Keratinocyte (primary cell): ENCODE results near the gene REL. TPM values are rescaled to one million over a fixed set of nuclear protein-coding genes. Genes with fewer than 3 reads are reported as not detected.

Experiments
- DNase-seq: peaks from one replicate; pipeline ENCODE4 v3.0.0-alpha.2; 2011; ENCODE audit warnings: low read depth, missing footprints, low spot score
- FAIRE-seq: peaks from 2 replicates; lab custom pipeline; 2011; peaks lifted over from hg19 to GRCh38; lab: Jason Lieb, UNC
- H2AFZ ChIP-seq: 2 replicates; pipeline ENCODE4 v1.6.0; 2012; ENCODE audit warnings: low read length, control low read depth, inconsistent platforms; ENCODE audit not compliant: control insufficient read depth
- H3K27ac ChIP-seq: 2 replicates; pipeline ENCODE4 v1.5.1; 2011; ENCODE audit warnings: low read length; ENCODE audit not compliant: control insufficient read depth, insufficient read depth
- H3K27me3 ChIP-seq: 3 replicates; pipeline ENCODE4 v1.6.0; 2011; ENCODE audit warnings: low read length; ENCODE audit not compliant: control insufficient read depth, insufficient read depth; ENCODE audit errors: extremely low read depth
- H3K36me3 ChIP-seq, 2 experiments: 2 replicates in 1 of 2; 3 replicates in 1 of 2; pipeline ENCODE4 v1.5.1; 2011; ENCODE audit warnings: low read length in 2 of 2, mild to moderate bottlenecking in 1 of 2; ENCODE audit not compliant: control insufficient read depth in 2 of 2, insufficient read depth in 2 of 2; ENCODE audit errors: extremely low read depth in 1 of 2
- H3K4me1 ChIP-seq: 3 replicates; pipeline ENCODE4 v1.5.1; 2011; ENCODE audit warnings: low read length; ENCODE audit not compliant: control insufficient read depth, insufficient read depth; ENCODE audit errors: extremely low read depth
- H3K4me2 ChIP-seq: 3 replicates; pipeline ENCODE4 v1.6.0; 2011; ENCODE audit warnings: low read depth, low read length; ENCODE audit not compliant: control insufficient read depth, insufficient read depth; ENCODE audit errors: extremely low read depth
- H3K4me3 ChIP-seq, 3 experiments: fragments of 200-600 bp in 1 of 3; sonication (generic) in 1 of 3; 2 replicates in 2 of 3; 3 replicates in 1 of 3; pipeline ENCODE4 v1.5.1; 2011 to 2016; ENCODE audit warnings: low read length in 3 of 3, mild to moderate bottlenecking in 3 of 3, control low read depth in 2 of 3, inconsistent platforms in 1 of 3, low read depth in 1 of 3, mixed read lengths in 1 of 3, mixed run types in 1 of 3, moderate library complexity in 1 of 3; ENCODE audit not compliant: control insufficient read depth in 2 of 3, insufficient read depth in 2 of 3; ENCODE audit errors: extremely low read depth in 1 of 3
- H3K79me2 ChIP-seq: 2 replicates; pipeline ENCODE4 v1.6.0; 2012; ENCODE audit warnings: low read length; ENCODE audit not compliant: control insufficient read depth, insufficient read depth
- H3K9ac ChIP-seq: 3 replicates; pipeline ENCODE4 v1.6.0; 2011; ENCODE audit warnings: low read length; ENCODE audit not compliant: control insufficient read depth, insufficient read depth; ENCODE audit errors: extremely low read depth
- H3K9me1 ChIP-seq: 3 replicates; pipeline ENCODE4 v1.6.0; 2011; ENCODE audit warnings: low read length; ENCODE audit not compliant: control insufficient read depth, insufficient read depth; ENCODE audit errors: extremely low read depth
- H3K9me3 ChIP-seq: 2 replicates; pipeline ENCODE4 v1.5.1; 2012; ENCODE audit warnings: low read depth, low read length; ENCODE audit not compliant: control insufficient read depth
- H4K20me1 ChIP-seq: 3 replicates; pipeline ENCODE4 v1.6.0; 2011; ENCODE audit warnings: low read length; ENCODE audit not compliant: control insufficient read depth, insufficient read depth; ENCODE audit errors: extremely low read depth
- EZH2 ChIP-seq: IDR thresholded peaks from one replicate; pipeline ENCODE4 v1.6.1; 2012; ENCODE audit warnings: inconsistent platforms, mild to moderate bottlenecking, low read length, moderate library complexity
- dilution Hi-C: fragments of 300-500 bp; cut with MboI; formaldehyde crosslinking; loops from one replicate; pipeline ENCODE4 v1.7.0; 2020; ENCODE audit warnings: low sequenced_read_pairs; ENCODE audit not compliant: extremely low pct_ligation_motif_present
- polyA plus RNA-seq, 5 experiments: library from polyadenylated mRNA; depleted of rRNA in 3 of 5; stranded (reverse) in 3 of 5; stranded (forward) in 1 of 5; unstranded in 1 of 5; fragments of >200 nt; gene quantifications; 1 replicate in 1 of 5; 2 replicates in 3 of 5; 3 replicates in 1 of 5; pipeline versions ENCODE4 v1.2.1 to v1.2.3, GENCODE V29; 2011 to 2012; ENCODE audit warnings: missing spikeins in 2 of 5, low read depth in 1 of 5, low replicate concordance in 1 of 5
- TF ChIP-seq, protein P1 (sequence below), 3 experiments: IDR thresholded peaks in 1 of 3; conservative IDR thresholded peaks in 1 of 3; optimal IDR thresholded peaks in 1 of 3; 2 replicates in 2 of 3; 3 replicates in 1 of 3; pipeline versions ENCODE3 to v1.5.1; 2011; ENCODE audit warnings: low read length in 3 of 3, mild to moderate bottlenecking in 3 of 3, moderate library complexity in 2 of 3, control low read depth in 1 of 3, inconsistent platforms in 1 of 3; ENCODE audit not compliant: insufficient read depth in 2 of 3; ENCODE audit errors: extremely low read depth in 1 of 3

The REL gene
- polyA plus RNA-seq, 1 donor (not counting 4 experiments of a cell fraction or from before 2014, with no cell fraction given) = 9.0 TPM

DNA sequence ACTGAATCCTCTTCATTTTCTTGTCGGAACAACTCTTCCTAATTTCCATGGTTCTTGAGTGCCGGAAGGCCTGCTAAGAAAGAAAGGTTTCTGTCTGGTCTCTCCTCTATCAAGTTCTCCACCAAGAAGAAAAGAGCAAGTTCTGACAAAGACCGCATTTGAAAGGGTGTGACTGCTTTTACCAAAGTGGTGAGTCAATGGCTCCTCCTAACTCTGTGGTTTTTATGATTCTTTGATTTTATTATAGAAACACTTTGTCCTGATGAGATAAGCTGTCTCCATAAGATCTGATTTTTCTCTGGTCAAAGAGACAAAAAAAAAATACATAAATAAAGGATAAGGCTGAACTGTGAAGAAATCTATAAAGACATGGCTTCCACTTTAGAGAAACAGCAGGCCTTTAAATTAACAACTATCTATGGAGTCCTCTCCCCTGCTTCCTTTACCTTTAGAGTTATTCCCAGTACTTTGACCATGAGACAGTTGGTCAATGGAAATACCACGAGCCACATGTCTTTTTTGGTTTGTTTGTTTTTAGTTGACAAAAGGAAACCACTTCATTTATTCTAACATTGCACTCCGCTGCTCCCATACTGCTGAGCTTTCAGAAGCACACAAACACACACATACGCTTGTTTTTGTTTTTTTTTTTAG, 67.7 kb downstream of the REL start:
- Histone ChIP-seq H3K4me3 (peak overlapping the region in 2 of 3 experiments; percentile 24 to 43), H4K20me1 (no peaks in the 10 kb centered on the region), H3K9me3 (no peaks in the 10 kb centered on the region), H3K27ac (peak overlapping the region; percentile 94), H3K9ac (peak overlapping the region; percentile 69), H3K9me1 (no peaks in the 10 kb centered on the region), H3K36me3 (no peaks in the 10 kb centered on the region), H3K4me1 (peaks cover 24% of the 10 kb centered on the region), H3K4me2 (peak overlapping the region; percentile 72), H3K27me3 (no peaks in the 10 kb centered on the region), H3K79me2 (no peaks in the 10 kb centered on the region), H2AFZ (peak overlapping the region; percentile 73)
- FAIRE-seq = peak; percentile 92
- no peak for TF ChIP-seq EZH2
- TF ChIP-seq, protein P1, sequence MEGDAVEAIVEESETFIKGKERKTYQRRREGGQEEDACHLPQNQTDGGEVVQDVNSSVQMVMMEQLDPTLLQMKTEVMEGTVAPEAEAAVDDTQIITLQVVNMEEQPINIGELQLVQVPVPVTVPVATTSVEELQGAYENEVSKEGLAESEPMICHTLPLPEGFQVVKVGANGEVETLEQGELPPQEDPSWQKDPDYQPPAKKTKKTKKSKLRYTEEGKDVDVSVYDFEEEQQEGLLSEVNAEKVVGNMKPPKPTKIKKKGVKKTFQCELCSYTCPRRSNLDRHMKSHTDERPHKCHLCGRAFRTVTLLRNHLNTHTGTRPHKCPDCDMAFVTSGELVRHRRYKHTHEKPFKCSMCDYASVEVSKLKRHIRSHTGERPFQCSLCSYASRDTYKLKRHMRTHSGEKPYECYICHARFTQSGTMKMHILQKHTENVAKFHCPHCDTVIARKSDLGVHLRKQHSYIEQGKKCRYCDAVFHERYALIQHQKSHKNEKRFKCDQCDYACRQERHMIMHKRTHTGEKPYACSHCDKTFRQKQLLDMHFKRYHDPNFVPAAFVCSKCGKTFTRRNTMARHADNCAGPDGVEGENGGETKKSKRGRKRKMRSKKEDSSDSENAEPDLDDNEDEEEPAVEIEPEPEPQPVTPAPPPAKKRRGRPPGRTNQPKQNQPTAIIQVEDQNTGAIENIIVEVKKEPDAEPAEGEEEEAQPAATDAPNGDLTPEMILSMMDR (optimal IDR thresholded peaks at IDR 0.05 in 1 of 3, IDR thresholded peaks at IDR 0.05 in 1 of 3, conservative IDR thresholded peaks at IDR 0.05 in 1 of 3; ENCODE audit: extremely low read depth in 1 of 3, insufficient read depth in 2 of 3, low read length in 3 of 3) = no peak
- peak; percentile 71 for DNase-seq
- dilution Hi-C loops = no loop called here

DNA sequence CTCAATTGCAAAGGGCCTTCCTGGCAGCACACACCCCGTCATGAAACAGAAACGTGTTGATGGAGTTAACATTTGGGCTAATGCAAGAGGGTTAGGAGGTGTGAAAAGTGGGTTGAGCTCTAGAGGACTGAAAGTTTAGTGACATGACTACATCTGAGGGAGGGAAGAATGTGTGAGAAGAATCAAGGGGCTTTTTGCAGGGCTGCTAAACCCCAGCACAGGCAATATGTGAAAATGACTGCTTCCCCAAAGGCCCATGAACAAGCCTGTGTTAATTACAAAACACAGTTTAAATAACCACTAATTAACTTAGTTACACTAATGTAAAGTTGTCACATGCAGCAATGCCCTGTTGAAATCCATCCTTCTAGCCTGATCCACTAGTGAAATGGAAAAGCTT, 72.8 kb downstream of the REL start:
- dilution Hi-C loops = no loop called here
- TF ChIP-seq, protein P1 (optimal IDR thresholded peaks at IDR 0.05 in 1 of 3, IDR thresholded peaks at IDR 0.05 in 1 of 3, conservative IDR thresholded peaks at IDR 0.05 in 1 of 3; ENCODE audit: extremely low read depth in 1 of 3, insufficient read depth in 2 of 3, low read length in 3 of 3) = no peak
- TF ChIP-seq EZH2 = no peak
- Histone ChIP-seq H3K4me1 (peaks cover 31% of the 10 kb centered on the region), H2AFZ (no peak overlapping the region), H3K4me3 (no peak overlapping the region), H3K27ac (no peak overlapping the region), H3K79me2 (no peaks in the 10 kb centered on the region), H4K20me1 (no peaks in the 10 kb centered on the region), H3K9me1 (no peaks in the 10 kb centered on the region), H3K4me2 (no peak overlapping the region), H3K9me3 (no peaks in the 10 kb centered on the region), H3K9ac (no peak overlapping the region), H3K36me3 (no peaks in the 10 kb centered on the region), H3K27me3 (no peaks in the 10 kb centered on the region)
- DNase-seq (no peak), FAIRE-seq (no peak)
